ENCODE measurements around the gene RNF207.

- TF ChIP-seq CTCF (IDR thresholded peaks at IDR 0.05): no peak
- no peak for TF ChIP-seq EZH2 (IDR thresholded peaks at IDR 0.05)
- TF ChIP-seq EZH2phosphoT487 (IDR thresholded peaks at IDR 0.05): no peak
Observed at GRCh38 chr1:6262555-6263420, 56.9 kb downstream of the RNF207 start.
